Endodermal cell (in vitro differentiated cells): ENCODE results near the gene AQP5. TPM values are rescaled to one million over a fixed set of nuclear protein-coding genes. Genes with fewer than 3 reads are reported as not detected.
A peak's percentile ranks its signal among the peaks of the same experiment; 100 is the strongest.

Source experiments
- DNase-seq: peaks from one replicate; pipeline ENCODE4 v3.0.0-alpha.2; 2017
- H3K27ac ChIP-seq: 2 replicates; pipeline ENCODE4 v1.5.1; 2013; ENCODE audit warnings: mild to moderate bottlenecking, low read depth, low read length, moderate library complexity
- H3K27me3 ChIP-seq: 2 replicates; pipeline ENCODE4 v1.6.1; 2013; ENCODE audit warnings: mild to moderate bottlenecking, low read length, moderate library complexity; ENCODE audit not compliant: insufficient read depth, control insufficient read depth, poor library complexity, severe bottlenecking
- H3K36me3 ChIP-seq: 2 replicates; pipeline ENCODE4 v1.7.0; 2013; ENCODE audit warnings: mild to moderate bottlenecking, low read length, moderate library complexity; ENCODE audit not compliant: control insufficient read depth, insufficient read depth
- H3K4me1 ChIP-seq: one replicate; pipeline ENCODE4 v1.7.0; 2013; ENCODE audit warnings: low read length; ENCODE audit not compliant: control insufficient read depth, insufficient read depth
- H3K4me3 ChIP-seq: 2 replicates; pipeline ENCODE4 v1.5.1; 2013; ENCODE audit warnings: mild to moderate bottlenecking, low read length, moderate library complexity
- H3K9ac ChIP-seq: 2 replicates; pipeline ENCODE4 v1.6.1; 2013; ENCODE audit warnings: mild to moderate bottlenecking, low read length, moderate library complexity; ENCODE audit not compliant: poor library complexity, severe bottlenecking; ENCODE audit errors: extremely low read depth
- H3K9me3 ChIP-seq: 2 replicates; pipeline ENCODE4 v1.6.1; 2013; ENCODE audit warnings: mild to moderate bottlenecking, low read length, moderate library complexity; ENCODE audit not compliant: control insufficient read depth
- H3K27ac Mint-ChIP-seq: 2 replicates; pipeline ENCODE4 v1.8.0; 2020; ENCODE audit warnings: mixed read lengths
- H3K27me3 Mint-ChIP-seq: 2 replicates; pipeline ENCODE4 v1.8.0; 2021; ENCODE audit warnings: mild to moderate bottlenecking, mixed read lengths; ENCODE audit not compliant: insufficient read depth
- H3K36me3 Mint-ChIP-seq: 2 replicates; pipeline ENCODE4 v1.8.0; 2020; ENCODE audit warnings: low read depth, mixed read lengths
- H3K4me1 Mint-ChIP-seq: 2 replicates; pipeline ENCODE4 v1.8.0; 2020; ENCODE audit warnings: mixed read lengths
- H3K4me3 Mint-ChIP-seq: 2 replicates; pipeline ENCODE4 v1.8.0; 2020; ENCODE audit warnings: mild to moderate bottlenecking, moderate library complexity, mixed read lengths
- H3K9me3 Mint-ChIP-seq: 2 replicates; pipeline ENCODE4 v1.8.0; 2020; ENCODE audit warnings: mild to moderate bottlenecking, mixed read lengths
- CTCF ChIP-seq: fragments of 200-600 bp; sonication (generic); conservative IDR thresholded peaks from 2 replicates; pipeline ENCODE4 v1.5.0; 2021; ENCODE audit warnings: antibody characterized with exemption, mild to moderate bottlenecking
- WGBS, 2 experiments: methylation state at CpG; one replicate each; pipeline versions ENCODE4 v1.1.5 to v1.1.7; 2013; ENCODE audit warnings: missing lambda C conversion rate in 2 of 2, mixed read lengths in 1 of 2; ENCODE audit not compliant: insufficient coverage in 1 of 2, insufficient read length in 1 of 2; 5-methylcytosine and 5-hydroxymethylcytosine counted together
- total RNA-seq, 2 donors: library from RNA; stranded (reverse); fragmentation: NEBNext Ultra II Directional in 1 of 2; extraction: Animal tissue kit (Norgen Biotek cat#: 25700) in 1 of 2; gene quantifications; 2 replicates in 1 of 2; 3 replicates in 1 of 2; pipeline ENCODE4 v1.2.1, GENCODE V29; 2021

AQP5 gene
- total RNA-seq, 2 donors from 2014 or later: 0.62 to 0.77 TPM

GRCh38 chr12:49916129-49916919 lies 45.3 kb upstream of the AQP5 start:
- TF ChIP-seq CTCF: no peak
- no peaks in the 10 kb centered on the region for H3K36me3 Mint-ChIP-seq

GRCh38 chr12:49917166-49917787 lies 44.4 kb upstream of the AQP5 start:
- no peaks in the 10 kb centered on the region for H3K36me3 ChIP-seq
- TF ChIP-seq CTCF: no peak
- no peak overlapping the region for H3K9ac ChIP-seq
- Mint-ChIP-seq H3K36me3 (no peaks in the 10 kb centered on the region), H3K4me1 (peaks cover 15% of the 10 kb centered on the region), H3K27me3 (peaks cover 10% of the 10 kb centered on the region), H3K27ac (no peak overlapping the region), H3K9me3 (no peaks in the 10 kb centered on the region), H3K4me3 (no peak overlapping the region)
- peaks cover 4% of the 10 kb centered on the region for H3K4me1 ChIP-seq
- H3K27me3 ChIP-seq: no peaks in the 10 kb centered on the region
- no peak overlapping the region for H3K27ac ChIP-seq
- no peak overlapping the region for H3K4me3 ChIP-seq
- no peaks in the 10 kb centered on the region for H3K9me3 ChIP-seq
- DNase-seq: peak; percentile 31
- WGBS, 2 experiments: 87 to 95% methylated on average over 6 to 12 of the region's 12 CpGs

More at GRCh38 chr12:49916129-49916919, 45.3 kb upstream of the AQP5 start:
- H3K9ac ChIP-seq: no peak overlapping the region
- DNase-seq: peak; percentile 35
- no peak overlapping the region for H3K27ac ChIP-seq
- H3K4me3 ChIP-seq: no peak overlapping the region
- Mint-ChIP-seq H3K4me3 (no peak overlapping the region), H3K4me1 (peaks cover 18% of the 10 kb centered on the region), H3K27me3 (peaks cover 5% of the 10 kb centered on the region), H3K9me3 (no peaks in the 10 kb centered on the region), H3K27ac (no peak overlapping the region)
- H3K36me3 ChIP-seq: no peaks in the 10 kb centered on the region
- H3K9me3 ChIP-seq: no peaks in the 10 kb centered on the region
- WGBS, 2 experiments: 89 to 90% methylated on average over 5 to 6 of the region's 8 CpGs
- peaks cover 4% of the 10 kb centered on the region for H3K4me1 ChIP-seq
- no peaks in the 10 kb centered on the region for H3K27me3 ChIP-seq

- no peak overlapping the region for H3K4me3 ChIP-seq
- Mint-ChIP-seq H3K4me1 (peaks cover 10% of the 10 kb centered on the region), H3K4me3 (no peak overlapping the region), H3K27ac (no peak overlapping the region), H3K36me3 (no peaks in the 10 kb centered on the region), H3K27me3 (peaks cover 10% of the 10 kb centered on the region), H3K9me3 (no peaks in the 10 kb centered on the region)
- no peak overlapping the region for H3K27ac ChIP-seq
- no peaks in the 10 kb centered on the region for H3K36me3 ChIP-seq
- no peaks in the 10 kb centered on the region for H3K9me3 ChIP-seq
- peak; percentile 37 for DNase-seq
- WGBS, 2 experiments: 87 to 90% methylated on average over 5 of the region's 5 CpGs
- no peak for TF ChIP-seq CTCF
- H3K9ac ChIP-seq: no peak overlapping the region
- H3K4me1 ChIP-seq: peaks cover 4% of the 10 kb centered on the region
- no peaks in the 10 kb centered on the region for H3K27me3 ChIP-seq
Measured at GRCh38 chr12:49917788-49918173, 43.9 kb upstream of the AQP5 start.
